ENCODE measurements around the gene ZNF221.
"Not testable (repeated sequence)": the region's sequence is repeated elsewhere in the genome, so short reads cannot be mapped to it uniquely, and the experiment has no call there.

ZNF221 gene

DNA sequence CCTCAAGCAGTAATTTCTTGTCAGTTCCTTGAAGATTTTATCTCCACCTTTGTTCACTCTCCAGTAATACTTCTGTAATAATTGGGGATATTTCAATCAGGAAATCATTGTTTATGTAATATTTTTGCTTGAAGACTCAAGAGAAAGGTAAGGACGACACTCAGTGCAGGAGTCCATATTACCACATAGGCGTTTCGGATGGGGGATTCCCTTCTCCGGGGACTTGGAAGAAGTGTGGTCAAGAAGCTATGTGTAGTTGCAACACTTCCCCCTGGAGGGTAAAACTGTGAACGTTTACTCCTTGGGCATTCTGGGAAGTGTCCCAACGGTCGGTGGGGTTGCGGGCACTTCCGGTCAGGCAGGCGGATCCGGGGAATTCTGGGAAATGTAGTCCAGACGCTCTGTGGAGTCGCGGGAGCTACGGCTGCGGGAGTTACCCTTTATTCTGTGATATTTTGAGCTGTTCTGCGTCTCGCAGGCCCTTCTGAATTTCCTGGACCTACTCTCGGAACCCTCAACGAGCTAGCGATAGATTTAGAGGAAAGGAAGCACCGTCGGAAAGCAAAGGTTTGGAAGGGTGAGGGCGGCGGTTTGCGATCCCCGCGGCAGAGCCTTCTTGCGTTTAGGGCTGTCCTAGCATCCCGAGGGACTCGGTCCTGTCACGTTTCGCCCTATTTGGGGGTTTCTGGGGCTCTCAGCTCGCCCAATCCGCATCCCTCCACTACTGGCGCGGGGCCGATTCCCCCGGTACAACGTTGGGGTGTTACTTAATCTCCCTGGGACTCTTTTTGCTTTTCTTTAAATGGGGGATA lies at the start of gene ZNF221:
TSS of gene ZNF221 (plus strand) at position 395 of the 812 bp plus-strand sequence. CDS start 11,499 bp downstream, outside the sequence.
- peak; percentile 72 for DNase-seq

DNA sequence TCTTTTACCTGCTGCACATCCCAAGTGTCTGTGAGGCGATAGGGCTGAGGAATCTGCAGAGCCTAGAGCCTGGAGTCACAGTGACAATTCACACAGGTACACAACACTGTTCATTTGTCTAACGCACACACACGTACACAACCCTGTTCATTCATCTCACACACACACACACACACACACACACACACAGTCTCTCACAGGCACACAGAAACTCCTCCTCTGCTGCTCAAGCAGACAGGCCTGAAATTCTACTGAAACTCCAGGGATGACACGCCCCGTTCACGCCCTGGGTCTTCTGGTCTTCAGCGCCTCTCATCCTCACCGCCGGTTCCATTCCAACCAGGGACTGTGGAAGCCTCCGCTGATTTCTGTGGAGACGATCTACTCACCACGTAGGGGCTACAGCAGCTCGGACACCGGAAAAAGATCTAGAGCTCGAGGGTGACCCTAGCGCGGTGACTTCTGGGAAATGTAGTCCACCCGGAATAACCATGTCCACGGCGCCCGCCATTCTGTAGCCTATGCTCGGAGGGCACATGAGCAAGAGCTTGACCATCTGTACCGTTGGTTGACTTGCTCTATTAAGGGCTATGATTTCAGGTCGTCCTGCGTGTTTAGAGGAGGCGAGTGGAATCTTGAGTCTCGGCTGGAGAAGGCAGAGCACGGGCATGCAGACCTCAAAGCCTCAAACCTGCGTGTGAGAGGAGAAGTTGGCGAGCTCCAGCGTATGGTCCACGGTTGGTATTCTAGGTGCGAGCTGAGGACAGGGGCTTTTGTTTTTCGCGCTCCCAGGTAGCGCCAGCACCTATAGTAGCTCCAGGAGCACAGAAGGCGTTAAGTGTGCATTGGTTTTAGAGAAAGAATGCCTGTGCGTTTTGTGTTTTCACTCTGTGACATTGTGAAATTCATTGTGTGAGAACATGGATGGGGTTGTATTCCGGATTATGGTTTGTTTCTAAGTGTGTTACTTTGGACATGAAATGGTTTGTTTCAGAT lies 49.3 kb upstream of the ZNF221 start:
- DNase-seq: peak; percentile 69

DNA sequence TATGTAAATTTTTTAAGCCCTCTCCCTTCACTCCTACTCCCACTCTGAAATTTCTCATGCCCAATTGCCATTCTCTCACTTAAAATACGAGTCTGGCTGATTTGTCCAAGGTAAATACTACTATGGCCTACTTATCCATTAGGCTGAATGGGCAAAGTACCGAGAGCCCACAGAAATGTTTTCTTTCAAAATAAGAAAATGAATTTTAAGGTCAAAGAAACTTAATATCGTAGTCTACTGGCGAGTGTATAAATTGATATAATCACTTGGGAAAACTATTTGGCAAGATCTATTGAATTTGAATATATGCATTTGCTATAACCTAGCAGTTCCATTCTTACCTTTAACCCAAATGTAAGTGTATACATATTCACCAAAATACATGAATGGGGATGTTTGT lies 48.6 kb upstream of the ZNF221 start:
- no peak for DNase-seq

DNA sequence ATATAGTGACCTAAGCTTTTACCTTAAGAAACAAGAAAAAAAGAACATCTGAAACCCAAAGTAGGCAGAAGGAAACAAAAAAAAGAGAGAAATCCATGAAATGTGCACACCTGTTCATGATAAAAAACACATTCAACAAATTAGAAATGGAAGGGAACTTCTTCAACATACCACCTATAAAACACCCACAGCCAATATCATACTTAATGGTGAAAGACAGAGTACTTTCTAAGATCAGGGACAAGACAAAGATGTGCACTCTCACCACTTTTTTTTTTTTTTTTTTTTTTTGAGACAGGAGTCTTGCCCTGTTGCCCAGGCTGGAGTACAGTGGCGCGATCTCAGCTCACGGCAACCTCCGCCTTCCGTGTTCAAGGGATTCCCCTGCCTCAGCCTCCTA lies 45.1 kb upstream of the ZNF221 start:
- DNase-seq: no peak

DNA sequence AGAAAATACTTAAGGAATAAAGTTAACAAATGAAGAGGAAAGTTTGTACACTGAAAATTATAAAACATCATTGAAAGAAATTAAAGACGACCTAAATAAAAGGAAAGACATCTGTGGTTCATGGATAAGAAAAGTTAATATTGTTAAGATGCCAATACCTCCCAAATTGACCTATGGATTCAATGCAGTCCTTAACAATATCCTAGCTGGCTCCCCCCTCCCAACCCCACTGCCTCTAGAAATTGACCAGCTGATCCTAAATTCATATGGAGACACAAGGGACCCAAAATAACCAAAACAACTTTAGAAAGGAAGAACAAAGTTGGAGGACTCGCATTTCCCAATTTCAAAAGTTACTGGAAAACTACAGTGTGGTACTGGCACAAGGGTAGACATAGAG lies 44.3 kb upstream of the ZNF221 start:
- DNase-seq: no peak

DNA sequence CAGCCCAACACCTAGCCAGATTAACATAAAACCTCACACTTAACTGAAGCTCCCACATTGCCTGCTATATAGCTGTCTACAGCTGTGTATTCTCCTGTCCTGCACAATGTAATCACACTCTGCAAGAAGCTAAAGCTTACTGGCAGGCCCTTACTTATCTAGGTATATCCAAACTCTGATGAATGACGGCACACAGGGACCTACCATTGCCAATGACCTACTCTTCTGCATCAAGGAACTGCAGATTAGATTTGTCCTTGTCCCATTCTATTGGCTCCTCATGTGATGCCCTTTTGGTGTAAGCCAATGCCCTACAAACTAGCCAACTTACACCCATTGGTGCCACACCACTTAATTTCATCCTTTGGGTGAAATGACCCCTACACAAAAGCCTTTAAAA lies 42.4 kb upstream of the ZNF221 start:
- no peak for DNase-seq

DNA sequence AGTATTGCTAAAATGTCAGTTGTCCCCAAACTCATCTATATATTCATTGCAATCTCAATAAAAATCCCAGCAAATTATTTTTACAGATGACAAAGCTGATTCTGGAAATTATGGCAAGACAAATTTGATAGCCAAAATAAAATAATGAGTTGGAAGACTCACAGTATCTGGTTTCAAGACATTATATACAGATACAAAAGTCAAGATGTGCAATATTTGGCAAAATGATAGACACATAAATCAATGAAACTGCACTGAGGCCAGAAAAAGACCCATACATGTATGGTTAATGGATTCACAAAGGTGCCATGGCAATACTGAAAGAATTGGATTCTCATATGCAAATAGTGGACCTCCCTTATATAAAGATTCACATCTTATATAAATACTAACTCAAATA lies 40.1 kb upstream of the ZNF221 start:
- no peak for DNase-seq

DNA sequence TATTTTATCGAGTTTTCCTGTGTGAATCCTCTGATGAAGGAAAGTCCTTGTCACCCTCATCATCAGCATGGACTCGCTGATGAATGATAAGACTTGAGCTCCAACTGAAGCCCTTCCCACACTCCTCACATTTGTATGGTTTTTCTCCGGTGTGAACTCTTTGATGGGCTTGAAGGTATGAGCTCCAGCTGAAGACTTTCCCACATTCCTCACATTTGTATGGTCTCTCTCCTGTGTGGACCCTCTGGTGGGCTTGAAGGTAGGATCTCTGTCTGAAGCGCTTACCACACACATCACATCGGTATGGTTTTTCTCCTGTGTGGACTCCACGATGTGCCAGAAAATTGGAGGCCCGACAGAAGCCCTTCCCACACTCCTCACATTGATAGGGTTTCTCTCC lies 37.6 kb upstream of the ZNF221 start:
- DNase-seq: no peak

DNA sequence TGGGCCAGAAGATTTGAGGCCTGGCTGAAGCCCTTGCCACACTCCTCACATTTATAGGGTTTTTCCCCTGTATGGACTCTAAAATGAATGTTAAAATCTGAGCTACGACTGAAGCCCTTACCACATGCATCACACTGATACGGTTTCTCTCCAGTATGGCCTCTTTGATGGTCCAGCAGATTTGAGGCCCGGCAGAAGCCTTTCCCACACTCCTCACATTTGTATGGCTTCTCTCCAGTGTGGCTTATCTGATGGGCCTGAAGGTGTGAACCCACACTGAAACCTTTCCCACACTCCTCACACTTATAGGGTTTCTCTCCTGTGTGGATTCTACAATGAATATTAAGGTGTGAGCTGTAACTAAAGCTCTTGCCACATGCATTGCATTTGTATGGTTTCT lies 37.0 kb upstream of the ZNF221 start:
- no peak for DNase-seq

DNA sequence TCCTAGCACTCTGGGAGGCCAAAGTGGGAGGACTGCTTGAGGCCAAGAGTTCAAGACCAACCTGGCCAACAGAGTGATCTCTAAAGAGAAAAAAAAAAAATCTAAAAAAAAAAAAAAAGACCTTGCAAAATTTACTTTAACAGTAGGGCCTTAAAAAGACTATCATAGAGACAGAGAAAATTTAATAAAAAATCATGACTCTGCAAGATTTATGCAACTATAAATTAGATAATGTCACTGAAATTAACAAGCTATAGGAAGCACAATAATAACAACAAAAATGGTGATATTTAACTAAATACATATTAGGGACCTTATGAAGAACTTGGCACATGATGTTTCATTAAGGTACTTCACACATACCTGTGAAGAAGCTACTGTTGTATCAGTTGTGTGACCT lies 27.2 kb upstream of the ZNF221 start:
- DNase-seq: no peak

DNA sequence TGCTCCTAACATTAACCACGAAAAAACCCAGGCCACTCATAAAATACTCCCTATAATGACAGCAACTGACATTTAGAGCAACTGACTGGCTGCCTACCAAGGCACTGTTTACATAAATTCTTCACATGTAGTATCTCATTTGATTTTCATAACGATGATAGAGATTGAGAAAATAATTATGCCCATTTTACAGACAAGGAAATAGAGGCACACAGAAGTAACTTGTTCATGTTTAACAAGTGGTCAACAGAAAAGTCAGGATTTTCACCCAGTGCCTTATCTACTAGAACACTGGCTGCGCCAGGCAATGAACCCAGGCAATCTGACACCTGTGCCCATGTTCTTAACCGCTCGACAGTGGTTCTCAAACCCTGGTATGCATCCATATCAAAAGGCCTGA lies 22.2 kb upstream of the ZNF221 start:
- no peak for DNase-seq

DNA sequence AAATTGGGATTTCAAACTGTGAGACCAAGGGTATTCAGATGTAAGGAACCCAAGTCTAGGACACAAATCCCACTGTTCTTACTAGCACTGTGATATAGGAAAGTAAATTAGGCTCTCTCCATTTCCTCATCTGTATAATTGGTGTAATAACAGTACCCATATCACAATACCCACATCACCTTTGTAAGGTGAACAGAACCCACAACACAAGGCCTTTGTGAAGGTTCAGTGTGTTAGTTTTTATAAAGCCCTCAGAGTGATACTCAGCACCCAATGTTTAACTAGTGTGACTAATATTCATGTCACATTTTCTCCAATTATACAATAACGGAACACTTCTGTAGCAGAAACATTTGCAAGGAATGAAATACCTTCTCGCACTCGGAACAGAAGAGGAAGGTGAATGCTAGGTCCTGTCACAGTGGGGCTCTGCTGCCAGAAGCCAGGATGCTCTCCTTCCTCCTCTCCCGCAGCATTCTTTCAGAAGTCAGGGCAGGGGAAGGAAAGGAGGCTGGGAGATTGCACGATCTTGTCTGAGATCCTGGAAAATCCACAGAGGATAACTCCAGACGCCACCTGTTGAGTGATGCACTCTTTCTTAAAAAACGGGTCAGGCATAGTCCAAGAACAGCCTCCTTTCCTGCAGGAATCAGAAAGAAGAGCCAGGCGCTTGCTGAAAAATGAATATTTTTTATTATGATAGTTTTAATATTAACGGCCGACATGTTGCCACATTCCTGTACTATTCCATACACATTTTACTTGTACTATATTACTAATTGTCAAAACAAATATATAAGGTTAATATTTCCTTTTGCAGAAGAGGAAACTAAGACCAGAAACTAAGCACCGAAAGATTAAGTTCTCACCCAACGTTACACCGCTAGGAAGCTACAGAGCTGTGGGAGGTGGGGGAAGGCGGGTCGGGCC lies 16.7 kb upstream of the ZNF221 start:
- DNase-seq: no peak

DNA sequence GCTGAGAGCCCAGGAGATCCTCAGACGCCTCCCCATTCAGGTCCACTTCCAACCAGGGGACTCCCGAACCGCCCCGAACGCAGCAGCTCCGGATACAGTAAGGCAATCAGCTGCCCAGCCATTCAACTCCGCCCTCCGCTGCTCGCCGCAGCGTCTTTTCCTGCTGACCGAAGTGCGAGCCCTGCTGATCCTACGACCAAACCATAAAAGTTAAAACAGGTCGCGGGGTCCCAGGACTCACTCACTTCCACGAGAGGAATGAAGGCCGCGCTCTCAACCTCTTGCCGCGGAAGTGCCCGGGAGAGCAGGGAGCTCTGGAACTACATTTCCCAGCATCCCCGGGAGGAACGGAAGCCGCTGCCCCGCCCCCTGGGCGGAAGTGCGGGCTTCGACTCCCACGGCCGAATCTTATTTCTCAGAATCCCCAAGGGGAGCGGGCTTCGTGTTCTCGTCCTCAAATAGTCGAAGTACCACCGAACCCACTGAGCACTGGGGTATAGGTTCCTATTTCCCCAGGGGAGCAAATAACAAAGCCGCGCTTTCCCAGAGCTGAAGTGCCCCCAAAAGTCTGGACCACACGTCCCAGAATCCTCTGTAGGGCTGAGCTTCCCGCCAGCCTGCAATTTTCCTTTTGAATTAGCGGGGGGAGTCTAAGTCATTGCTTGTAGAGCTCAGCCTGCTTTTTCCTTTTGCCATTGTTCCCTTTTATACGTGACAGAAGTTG lies 15.9 kb upstream of the ZNF221 start, which contains the start of gene ZNF45:
TSS of gene ZNF45 (minus strand) at position 298 of the 724 bp plus-strand sequence. CDS start 13,097 bp downstream, outside the sequence.
- DNase-seq: peak; percentile 90

DNA sequence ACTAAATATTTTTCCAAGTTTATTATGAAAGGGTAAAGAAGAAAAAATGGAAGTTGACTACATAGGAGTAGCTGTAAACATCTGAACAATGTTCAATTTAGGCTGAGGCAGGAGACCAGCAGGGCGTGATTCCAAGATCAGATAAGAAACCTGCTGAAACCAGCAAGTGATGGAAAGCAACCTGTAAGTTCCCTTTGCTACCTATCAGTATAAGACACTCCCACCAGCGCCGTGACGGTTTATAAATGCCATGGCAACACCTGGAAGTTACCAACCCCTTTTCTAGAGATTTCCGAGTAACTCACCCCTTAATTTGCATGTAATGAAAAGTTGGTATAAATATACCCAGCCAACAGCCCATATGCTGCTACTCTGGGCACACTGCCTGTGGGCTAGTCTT lies 14.8 kb upstream of the ZNF221 start:
- DNase-seq: no peak

DNA sequence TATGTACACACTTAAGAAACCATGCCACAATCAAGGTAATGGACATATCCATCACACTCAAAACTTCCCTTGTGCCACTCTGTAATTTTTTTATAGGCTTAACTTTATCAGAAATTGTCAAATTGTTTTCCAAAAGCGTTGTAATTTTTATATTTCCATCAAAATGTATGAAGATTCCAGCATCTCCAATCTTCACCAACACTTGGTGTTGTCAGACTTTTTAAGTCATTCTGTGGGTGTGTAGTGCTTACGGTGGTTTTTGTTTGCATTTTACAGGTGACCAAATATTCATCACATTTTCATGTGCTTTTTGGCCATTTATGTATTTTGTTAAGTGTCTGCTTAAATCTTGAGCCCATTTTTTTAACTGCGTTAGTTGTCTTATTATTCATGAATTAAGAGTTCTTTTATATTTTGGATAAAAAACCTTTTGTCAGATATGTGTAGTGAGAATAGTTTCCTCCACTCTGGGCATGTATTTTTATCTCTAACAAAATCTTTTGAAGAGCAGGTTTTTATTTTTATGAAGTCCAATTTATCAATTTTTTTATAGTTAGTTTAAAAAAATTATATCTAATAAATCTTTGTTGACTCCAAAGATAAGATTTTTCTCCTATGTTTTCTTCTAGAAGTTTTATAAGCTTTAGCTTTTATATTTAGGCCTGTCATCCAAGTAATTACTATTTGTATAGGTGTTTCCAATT lies 11.3 kb upstream of the ZNF221 start:
- DNase-seq: no peak

DNA sequence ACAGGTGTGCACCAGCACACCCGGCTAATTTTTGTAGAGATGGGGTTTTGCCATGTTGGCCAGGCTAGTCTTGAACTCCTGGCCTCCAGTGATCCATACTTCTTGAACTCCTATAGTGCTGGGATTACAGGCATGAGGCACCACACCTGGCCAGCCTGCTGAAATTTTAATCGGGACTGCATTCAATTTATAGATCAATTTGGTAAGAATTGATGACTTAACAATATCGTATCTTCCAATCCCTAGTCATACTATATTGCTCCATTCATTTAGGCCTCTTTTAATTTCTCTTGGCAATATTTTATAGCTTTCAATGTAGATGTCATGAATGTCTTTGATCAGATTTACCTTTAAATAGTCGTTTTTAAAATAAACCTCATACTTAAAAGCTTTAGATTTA lies 10.3 kb upstream of the ZNF221 start:
- DNase-seq: no peak

DNA sequence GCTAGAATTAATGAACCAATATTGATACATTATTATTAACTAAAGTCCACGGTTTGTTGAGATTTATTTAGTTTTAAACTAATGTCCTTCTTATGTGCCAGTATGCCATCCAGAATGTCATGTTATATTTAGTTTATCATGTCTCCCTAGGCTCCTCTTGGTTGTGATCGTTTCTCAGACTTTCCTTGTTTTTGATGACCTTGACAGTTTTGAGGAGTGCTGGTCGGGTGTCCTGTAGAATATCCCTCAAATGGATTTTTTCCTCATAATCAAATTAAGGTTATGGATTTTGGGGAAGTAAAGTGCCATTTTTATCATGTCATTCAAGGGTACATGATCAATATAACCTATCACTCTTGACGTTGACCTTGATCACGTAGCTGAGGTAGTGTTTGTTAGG lies 9.8 kb upstream of the ZNF221 start:
- DNase-seq: no peak

DNA sequence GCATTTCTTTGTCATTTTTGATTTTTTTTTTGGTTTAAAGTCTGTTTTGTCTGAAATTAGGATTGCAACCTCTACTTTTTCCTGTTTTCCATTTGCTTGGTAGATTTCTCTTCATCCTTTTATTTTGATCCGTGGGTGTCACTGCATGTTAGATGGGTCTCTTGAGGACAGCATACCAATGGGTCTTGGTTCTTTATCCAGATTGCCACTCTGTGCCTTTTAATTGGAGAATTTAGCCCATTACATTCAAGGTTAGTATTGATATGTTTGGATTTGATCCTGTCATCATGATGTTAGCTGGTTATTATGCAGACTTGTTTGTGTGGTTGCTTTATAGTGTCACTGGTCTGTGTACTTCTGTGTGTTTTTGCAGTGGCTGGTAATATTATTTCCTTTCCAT lies 3.6 kb upstream of the ZNF221 start:
- not testable (repeated sequence) for DNase-seq

DNA sequence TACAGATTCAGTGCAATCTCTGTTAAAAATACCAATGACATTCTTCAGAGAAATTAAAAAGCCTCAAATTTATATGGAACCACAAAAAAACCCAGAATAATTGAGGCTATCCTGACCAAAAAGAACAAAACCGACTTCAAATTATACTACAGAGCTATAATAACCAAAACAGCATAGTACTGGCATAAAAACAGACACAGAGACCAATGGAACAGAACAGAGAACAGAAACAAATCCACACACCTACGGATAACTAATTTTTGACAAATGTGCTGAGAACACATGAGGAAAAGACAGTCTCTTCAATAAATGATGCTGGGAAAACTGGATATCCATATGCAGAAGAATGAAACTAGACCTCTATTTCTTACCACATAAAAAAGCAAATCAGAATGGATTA lies 1.2 kb upstream of the ZNF221 start:
- not testable (repeated sequence) for DNase-seq

DNA sequence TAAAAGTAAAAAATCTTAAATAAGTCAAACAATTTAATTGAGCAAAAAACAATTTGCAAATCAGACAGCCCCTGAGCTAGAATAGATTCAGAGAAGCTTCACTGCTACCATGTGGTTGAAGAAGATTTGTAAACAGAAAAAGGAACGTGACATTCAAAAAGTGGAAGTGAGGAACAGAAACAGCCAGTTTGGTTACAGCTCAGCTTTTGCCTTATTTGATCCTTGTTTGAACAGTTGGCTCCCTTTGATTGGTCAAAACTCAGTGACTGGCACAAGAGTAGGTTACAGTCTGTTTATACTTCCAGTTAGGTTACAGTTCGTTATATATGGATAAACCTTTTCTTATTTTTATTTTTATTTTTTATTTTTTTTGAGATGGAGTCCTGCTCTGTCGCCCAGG lies 5.8 kb downstream of the ZNF221 start:
- DNase-seq: no peak

DNA sequence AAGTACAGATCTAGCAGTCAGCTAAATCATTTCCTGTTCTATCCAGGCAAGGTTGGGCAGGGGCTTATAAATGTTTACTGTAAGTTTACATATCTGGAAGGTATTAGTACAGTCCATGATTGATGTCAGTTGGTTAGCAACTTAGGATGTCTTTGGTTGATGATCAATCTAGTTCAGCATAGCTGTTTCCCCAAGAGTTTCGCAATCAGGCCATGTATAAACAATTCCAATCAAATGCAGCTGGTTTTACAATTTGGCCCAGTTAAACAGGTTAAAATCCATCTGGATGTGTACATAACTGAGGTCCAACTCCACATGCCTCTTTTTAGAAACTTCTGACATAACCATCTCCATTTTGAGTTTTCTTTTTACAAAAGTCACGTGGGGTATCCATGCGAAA lies 6.9 kb downstream of the ZNF221 start:
- DNase-seq: no peak
